GM10266 (cell line): ENCODE data around the gene ABCB9.
A peak's percentile ranks its signal among the peaks of the same experiment; 100 is the strongest.

Source experiments
- DNase-seq: peaks from one replicate; pipeline ENCODE4 v3.0.0; 2012; ENCODE audit errors: extremely low spot score
- CTCF ChIP-seq: IDR thresholded peaks from 2 replicates; pipeline ENCODE4 v1.5.1; 2012; ENCODE audit warnings: mild to moderate bottlenecking, low read depth; ENCODE audit not compliant: control insufficient read depth, insufficient read depth; ENCODE audit errors: missing control alignments

ABCB9 gene

GRCh38 chr12:122976648-122976975 lies 10.3 kb upstream of the ABCB9 start:
- no peak for DNase-seq
- TF ChIP-seq CTCF: no peak

GRCh38 chr12:122975790-122976647 lies 9.8 kb upstream of the ABCB9 start:
- TF ChIP-seq CTCF: no peak
- no peak for DNase-seq

- peak; percentile 92 for DNase-seq
- no peak for TF ChIP-seq CTCF
Observed at GRCh38 chr12:122974892-122975789, 8.9 kb upstream of the ABCB9 start, which contains the start of gene OGFOD2. Gene OGFOD2, plus strand, starts transcription at chr12:122975244. Its CDS starts 8 bp downstream, at chr12:122975252.

DNA sequence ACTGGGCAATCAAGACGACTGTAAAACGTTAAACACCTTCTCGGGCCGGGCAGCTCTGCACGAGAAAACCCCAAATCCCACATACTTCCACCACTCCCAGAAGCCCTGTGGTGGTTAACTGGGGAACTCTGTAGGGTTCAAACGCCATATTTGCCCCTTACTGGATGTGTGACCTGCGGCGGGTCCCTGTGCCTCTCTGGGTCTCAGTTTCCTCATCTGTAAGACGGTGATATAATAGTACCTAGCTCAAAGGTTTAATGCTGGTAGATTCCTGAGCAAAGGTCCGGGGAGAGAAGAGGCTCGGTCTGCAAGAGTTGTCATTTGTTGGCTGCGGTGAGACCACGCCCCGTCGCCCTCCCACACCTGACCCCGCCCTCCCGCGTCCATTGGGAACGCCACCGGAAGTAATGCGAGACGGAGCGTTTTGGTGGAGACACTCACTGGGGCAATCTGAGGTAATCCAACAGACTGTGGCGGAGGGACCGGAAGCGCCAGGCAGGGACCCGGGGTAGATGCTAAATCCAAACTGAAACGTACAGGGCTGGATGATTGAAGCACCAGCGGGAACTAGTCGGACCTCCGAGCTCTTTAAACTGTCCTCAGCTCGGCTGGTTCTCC lies 8.1 kb upstream of the ABCB9 start:
- no peak for TF ChIP-seq CTCF
- DNase-seq: peak; percentile 93

GRCh38 chr12:122969676-122970075 lies 3.4 kb upstream of the ABCB9 start:
- no peak for TF ChIP-seq CTCF
- no peak for DNase-seq

DNA sequence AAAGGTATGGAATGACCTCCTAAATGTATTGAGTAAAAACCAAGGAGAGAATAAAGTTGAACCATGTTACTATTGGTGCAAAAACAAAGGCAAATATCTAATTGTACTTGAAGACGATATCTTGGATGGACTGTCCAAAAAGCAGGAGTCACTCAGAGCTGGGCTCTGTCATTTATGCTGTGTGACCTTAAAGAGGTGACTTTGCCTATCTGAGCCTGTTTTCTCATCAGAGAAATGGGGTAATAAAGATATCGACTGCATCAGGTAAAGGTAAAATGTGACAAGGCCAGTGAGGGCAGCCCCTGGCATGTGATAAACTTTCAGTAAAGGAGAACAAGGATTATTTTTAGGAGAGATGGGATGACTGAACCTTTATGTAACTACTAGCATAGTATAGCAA lies 1.8 kb upstream of the ABCB9 start:
- no peak for DNase-seq
- no peak for TF ChIP-seq CTCF
